Karpas-422 (cell line): ENCODE results near the gene UPF1. TPM values are rescaled to one million over a fixed set of nuclear protein-coding genes. Genes with fewer than 3 reads are reported as not detected.

Experiments used
- DNase-seq: peaks from one replicate; pipeline ENCODE4 v3.0.0-alpha.2; 2015
- H2AFZ ChIP-seq: fragments of 200-600 bp; sonication (generic); 2 replicates; pipeline ENCODE4 v1.6.1; 2014; ENCODE audit warnings: antibody characterized with exemption, low read length, mixed read lengths
- H3K27ac ChIP-seq: fragments of 200-600 bp; sonication (generic); 2 replicates; pipeline ENCODE4 v1.5.1; 2014; ENCODE audit warnings: mild to moderate bottlenecking, low read length, moderate library complexity
- H3K27me3 ChIP-seq: fragments of 200-600 bp; sonication (generic); 2 replicates; pipeline ENCODE4 v1.6.1; 2014; ENCODE audit warnings: low read length, mixed read lengths
- H3K36me3 ChIP-seq: fragments of 200-600 bp; sonication (generic); 2 replicates; pipeline ENCODE4 v1.6.1; 2014; ENCODE audit warnings: low read length, mixed read lengths; ENCODE audit not compliant: insufficient read depth
- H3K4me1 ChIP-seq: fragments of 200-600 bp; sonication (generic); 2 replicates; pipeline ENCODE4 v1.6.1; 2014; ENCODE audit warnings: mild to moderate bottlenecking, low read length, mixed read lengths
- H3K4me2 ChIP-seq: fragments of 200-600 bp; sonication (generic); 2 replicates; pipeline ENCODE4 v1.6.1; 2014; ENCODE audit warnings: low read length, low read depth, mild to moderate bottlenecking; ENCODE audit not compliant: poor library complexity, severe bottlenecking
- H3K4me3 ChIP-seq: fragments of 200-600 bp; sonication (generic); 2 replicates; pipeline ENCODE4 v1.5.1; 2014; ENCODE audit warnings: mild to moderate bottlenecking, antibody characterized with exemption, low read length, mixed read lengths
- H3K79me2 ChIP-seq: fragments of 200-600 bp; sonication (generic); 2 replicates; pipeline ENCODE4 v1.6.1; 2014; ENCODE audit warnings: mild to moderate bottlenecking, low read length, mixed read lengths
- H3K9ac ChIP-seq: fragments of 200-600 bp; sonication (generic); 2 replicates; pipeline ENCODE4 v1.6.0; 2014; ENCODE audit warnings: low read length
- H3K9me2 ChIP-seq: fragments of 200-600 bp; sonication (generic), shearing (Covaris generic); replicated peaks from 2 replicates; pipeline ENCODE4 v1.6.0; 2014; ENCODE audit warnings: mild to moderate bottlenecking, low read length, moderate library complexity; ENCODE audit not compliant: insufficient read depth
- H3K9me3 ChIP-seq: fragments of 300-700, 200-600 bp; sonication (generic); 2 replicates; pipeline ENCODE4 v1.6.1; 2014; ENCODE audit warnings: low read length, mixed read lengths
- H4K20me1 ChIP-seq: fragments of 200-600 bp; sonication (generic); 2 replicates; pipeline ENCODE4 v1.6.1; 2014; ENCODE audit warnings: mild to moderate bottlenecking, antibody characterized with exemption, low read length, low read depth; ENCODE audit not compliant: insufficient read depth
- total RNA-seq: library from RNA; depleted of rRNA; stranded (reverse); fragments of >200 nt; shearing (Covaris generic); gene quantifications from 2 replicates; pipeline ENCODE4 v1.2.3, GENCODE V29; 2014; ENCODE audit warnings: low replicate concordance

UPF1 gene
- total RNA-seq, 1 experiment from 2014 or later, result 30.6 TPM

DNA sequence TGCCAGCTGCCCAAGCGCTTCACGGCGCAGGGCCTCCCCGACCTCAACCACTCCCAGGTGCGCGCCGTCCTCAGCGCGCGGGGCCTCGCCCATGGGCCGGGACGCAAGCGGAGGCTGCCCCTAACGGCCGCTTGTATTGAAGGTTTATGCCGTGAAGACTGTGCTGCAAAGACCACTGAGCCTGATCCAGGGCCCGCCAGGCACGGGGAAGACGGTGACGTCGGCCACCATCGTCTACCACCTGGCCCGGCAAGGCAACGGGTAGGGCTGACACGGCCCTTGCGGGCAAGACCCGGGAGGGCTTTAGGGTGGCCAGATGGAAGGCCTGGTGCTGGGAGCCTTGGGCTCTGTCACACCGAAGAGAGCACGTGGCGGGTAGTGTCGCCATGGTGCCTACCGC lies 23.2 kb downstream of the UPF1 start:
- peaks cover 13% of the 10 kb centered on the region; the same call in 1 of the 2 replicates for H3K79me2 ChIP-seq
- H3K27ac ChIP-seq, result no peak overlapping the region
- H3K9me3 ChIP-seq, result no peaks in the 10 kb centered on the region
- H3K9me2 ChIP-seq, result no peaks in the 10 kb centered on the region
- no peak overlapping the region for H3K4me2 ChIP-seq
- H2AFZ ChIP-seq, result no peak overlapping the region
- peaks cover 8% of the 10 kb centered on the region for H3K4me1 ChIP-seq
- H3K27me3 ChIP-seq, result no peaks in the 10 kb centered on the region
- no peak for DNase-seq
- H3K9ac ChIP-seq, result no peak overlapping the region
- H3K4me3 ChIP-seq, result no peak overlapping the region
- H4K20me1 ChIP-seq, result peaks cover 20% of the 10 kb centered on the region; the same call in 1 of the 2 replicates
- peaks cover 28% of the 10 kb centered on the region; the same call in 1 of the 2 replicates for H3K36me3 ChIP-seq

DNA sequence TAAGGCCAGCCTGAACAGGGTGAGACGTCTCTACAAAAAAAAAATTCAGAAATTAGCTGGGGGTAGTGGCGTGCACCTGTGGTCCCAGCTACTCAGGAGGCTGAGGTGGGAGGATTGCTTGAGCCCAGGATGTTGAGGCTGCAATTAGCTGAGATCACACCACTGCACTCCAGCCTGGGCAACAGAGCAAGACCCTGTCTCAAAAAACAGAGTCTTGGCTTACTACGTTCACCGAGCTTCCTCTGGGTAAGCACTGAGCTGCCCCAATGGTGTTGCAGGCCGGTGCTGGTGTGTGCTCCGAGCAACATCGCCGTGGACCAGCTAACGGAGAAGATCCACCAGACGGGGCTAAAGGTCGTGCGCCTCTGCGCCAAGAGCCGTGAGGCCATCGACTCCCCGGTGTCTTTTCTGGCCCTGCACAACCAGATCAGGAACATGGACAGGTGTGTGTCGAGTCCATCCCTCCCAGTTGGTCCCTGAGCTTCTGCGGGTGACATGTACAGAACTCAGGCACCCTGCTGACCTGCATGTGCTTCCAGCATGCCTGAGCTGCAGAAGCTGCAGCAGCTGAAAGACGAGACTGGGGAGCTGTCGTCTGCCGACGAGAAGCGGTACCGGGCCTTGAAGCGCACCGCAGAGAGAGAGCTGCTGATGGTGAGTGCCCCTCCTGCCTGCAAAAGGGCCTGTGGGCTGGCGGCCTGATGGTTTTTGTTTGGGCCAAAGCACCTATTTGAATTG lies 24.1 kb downstream of the UPF1 start:
- H2AFZ ChIP-seq, result no peak overlapping the region
- no peak overlapping the region for H3K27ac ChIP-seq
- DNase-seq, result no peak
- H3K4me3 ChIP-seq, result no peak overlapping the region
- peaks cover 6% of the 10 kb centered on the region; the same call in 1 of the 2 replicates for H3K79me2 ChIP-seq
- H4K20me1 ChIP-seq, result peaks cover 21% of the 10 kb centered on the region; the same call in 1 of the 2 replicates
- peaks cover 29% of the 10 kb centered on the region; the same call in 1 of the 2 replicates for H3K36me3 ChIP-seq
- H3K4me1 ChIP-seq, result peaks cover 16% of the 10 kb centered on the region
- no peaks in the 10 kb centered on the region for H3K9me2 ChIP-seq
- H3K9ac ChIP-seq, result no peak overlapping the region
- H3K9me3 ChIP-seq, result no peaks in the 10 kb centered on the region
- H3K4me2 ChIP-seq, result no peak overlapping the region
- H3K27me3 ChIP-seq, result no peaks in the 10 kb centered on the region

DNA sequence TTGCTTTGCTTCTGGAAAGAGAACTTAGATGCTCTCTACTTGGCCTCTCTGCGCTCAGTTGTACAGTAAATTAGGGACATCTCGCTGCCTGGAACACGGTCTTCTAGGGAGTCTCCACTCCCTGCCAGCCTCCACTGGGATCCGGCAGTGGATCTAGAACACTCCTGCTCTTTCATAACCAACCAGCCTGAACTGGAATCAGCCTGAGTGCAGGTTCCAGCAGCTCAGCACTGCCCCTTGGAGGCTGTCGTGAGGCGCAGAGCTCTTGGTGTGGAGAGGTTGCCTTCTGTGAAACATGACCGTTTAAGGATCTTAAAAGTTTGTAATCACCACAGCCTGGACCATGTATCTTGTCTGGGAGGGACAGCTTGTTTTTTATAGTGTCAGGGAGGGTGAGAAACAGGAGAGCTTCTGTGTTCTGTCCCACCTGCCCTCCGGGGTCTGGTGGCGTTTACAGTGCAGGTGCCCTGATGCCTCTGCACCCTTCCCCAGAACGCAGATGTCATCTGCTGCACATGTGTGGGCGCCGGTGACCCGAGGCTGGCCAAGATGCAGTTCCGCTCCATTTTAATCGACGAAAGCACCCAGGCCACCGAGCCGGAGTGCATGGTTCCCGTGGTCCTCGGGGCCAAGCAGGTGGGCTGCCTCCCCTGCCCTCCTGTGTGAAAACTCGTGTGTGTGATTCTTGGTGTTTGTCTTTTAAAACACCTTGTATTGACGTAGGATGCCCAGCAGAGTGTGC lies 24.8 kb downstream of the UPF1 start:
- Histone ChIP-seq H4K20me1 (peaks cover 21% of the 10 kb centered on the region; the same call in 1 of the 2 replicates), H3K79me2 (0 out of 2 replicates have a peak, but pooled peaks cover 5% of the 10 kb centered on the region), H2AFZ (no peak overlapping the region), H3K27me3 (no peaks in the 10 kb centered on the region), H3K9ac (no peak overlapping the region), H3K9me3 (no peaks in the 10 kb centered on the region), H3K36me3 (peaks cover 31% of the 10 kb centered on the region; the same call in 1 of the 2 replicates), H3K4me3 (no peak overlapping the region), H3K4me2 (no peak overlapping the region), H3K4me1 (peaks cover 23% of the 10 kb centered on the region), H3K9me2 (no peaks in the 10 kb centered on the region), H3K27ac (no peak overlapping the region)
- DNase-seq, result no peak

DNA sequence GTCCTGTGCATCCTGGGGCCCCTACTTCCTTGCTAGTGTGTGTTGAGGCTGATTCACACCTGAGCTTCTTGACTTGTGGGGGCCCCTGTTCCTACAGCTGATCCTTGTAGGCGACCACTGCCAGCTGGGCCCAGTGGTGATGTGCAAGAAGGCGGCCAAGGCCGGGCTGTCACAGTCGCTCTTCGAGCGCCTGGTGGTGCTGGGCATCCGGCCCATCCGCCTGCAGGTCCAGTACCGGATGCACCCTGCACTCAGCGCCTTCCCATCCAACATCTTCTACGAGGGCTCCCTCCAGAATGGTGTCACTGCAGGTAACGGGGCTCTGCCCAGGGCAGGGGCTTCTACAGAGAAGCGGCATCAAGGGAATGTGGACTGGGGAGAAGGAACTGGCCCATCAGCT lies 25.5 kb downstream of the UPF1 start:
- peaks cover 31% of the 10 kb centered on the region; the same call in 1 of the 2 replicates for H3K36me3 ChIP-seq
- H3K79me2 ChIP-seq, result 0 out of 2 replicates have a peak, but pooled peaks cover 7% of the 10 kb centered on the region
- no peak overlapping the region for H3K4me2 ChIP-seq
- H4K20me1 ChIP-seq, result peaks cover 18% of the 10 kb centered on the region; the same call in 1 of the 2 replicates
- no peaks in the 10 kb centered on the region for H3K27me3 ChIP-seq
- no peak overlapping the region for H3K4me3 ChIP-seq
- no peak overlapping the region for H3K27ac ChIP-seq
- H2AFZ ChIP-seq, result no peak overlapping the region
- no peaks in the 10 kb centered on the region for H3K9me2 ChIP-seq
- peaks cover 25% of the 10 kb centered on the region for H3K4me1 ChIP-seq
- H3K9ac ChIP-seq, result no peak overlapping the region
- DNase-seq, result no peak
- H3K9me3 ChIP-seq, result no peaks in the 10 kb centered on the region

DNA sequence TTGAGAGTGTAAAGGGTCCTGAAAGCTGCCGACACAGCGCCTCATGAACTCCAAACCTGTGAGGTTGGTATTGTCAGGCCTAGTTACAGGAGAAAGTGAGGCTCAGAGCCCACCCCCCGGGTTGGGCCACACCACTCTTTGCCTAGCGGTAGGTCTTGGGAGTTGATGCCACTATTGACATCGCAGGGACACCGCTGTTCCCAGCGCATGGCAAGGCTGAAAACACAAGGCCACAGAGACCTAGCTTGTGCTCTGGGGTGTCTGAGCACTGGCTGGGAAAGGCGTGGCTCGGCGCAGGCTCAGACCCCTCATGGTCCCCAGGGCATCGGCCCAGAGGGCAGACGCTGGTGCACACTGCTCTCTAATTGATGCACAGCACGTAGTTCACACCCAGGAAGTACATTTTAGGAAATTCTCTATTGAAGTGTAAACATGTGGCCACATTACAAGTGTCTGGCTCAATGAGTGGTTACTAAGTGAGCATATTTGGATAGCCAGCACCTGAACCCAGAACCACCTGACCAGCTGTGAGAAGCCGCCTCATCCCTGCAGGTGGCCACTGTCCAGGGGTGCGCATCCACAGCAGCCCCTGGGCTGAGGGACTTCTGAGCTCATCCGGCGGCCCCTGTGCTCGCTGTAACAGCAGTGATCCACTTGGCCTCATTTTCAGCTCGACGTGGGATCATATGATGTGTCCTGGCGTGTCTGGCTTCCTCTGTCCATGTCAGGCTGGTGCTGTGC lies 27.3 kb downstream of the UPF1 start:
- peaks cover 29% of the 10 kb centered on the region for H3K36me3 ChIP-seq
- no peak overlapping the region for H3K4me2 ChIP-seq
- peaks cover 25% of the 10 kb centered on the region for H3K4me1 ChIP-seq
- no peak overlapping the region for H2AFZ ChIP-seq
- no peaks in the 10 kb centered on the region for H3K9me3 ChIP-seq
- H3K27me3 ChIP-seq, result no peaks in the 10 kb centered on the region
- no peak for DNase-seq
- H3K79me2 ChIP-seq, result 0 out of 2 replicates have a peak, but pooled peaks cover 7% of the 10 kb centered on the region
- H3K9ac ChIP-seq, result no peak overlapping the region
- peaks cover 15% of the 10 kb centered on the region; the same call in 1 of the 2 replicates for H4K20me1 ChIP-seq
- H3K27ac ChIP-seq, result no peak overlapping the region
- H3K4me3 ChIP-seq, result no peak overlapping the region
- no peaks in the 10 kb centered on the region for H3K9me2 ChIP-seq

DNA sequence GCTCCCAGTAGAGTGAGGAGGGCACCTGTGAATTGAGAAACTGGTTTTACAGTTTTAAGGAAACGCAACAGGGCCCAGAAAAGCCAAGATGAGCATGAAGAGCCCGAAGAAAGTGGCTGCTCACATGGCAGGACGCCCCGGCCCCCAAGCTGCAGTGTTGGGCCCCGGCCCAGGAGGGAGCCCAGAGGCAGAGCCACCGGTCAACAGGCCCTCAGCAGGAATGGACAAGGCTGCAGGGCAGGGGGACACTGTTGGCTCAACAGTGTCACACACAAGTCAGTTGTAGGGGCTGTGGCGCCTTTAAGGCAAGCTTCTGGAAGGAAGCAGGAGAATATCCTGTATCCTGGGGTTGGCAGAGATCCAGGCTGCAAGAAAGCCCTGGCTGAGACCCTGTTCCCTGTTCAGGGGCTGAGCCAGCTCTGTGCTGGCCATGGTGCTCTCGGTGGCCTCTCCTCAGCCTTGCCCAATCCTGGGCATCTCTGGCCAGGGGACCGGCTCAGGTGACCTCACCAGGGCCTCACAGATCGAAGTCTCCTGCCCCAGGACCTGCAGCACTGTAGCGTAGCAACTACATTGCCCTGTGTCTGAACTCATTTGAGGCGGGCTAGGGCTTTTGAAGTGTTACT lies 28.0 kb downstream of the UPF1 start:
- no peak for DNase-seq
- Histone ChIP-seq H3K9me2 (no peaks in the 10 kb centered on the region), H3K9ac (no peak overlapping the region), H2AFZ (no peak overlapping the region), H3K79me2 (0 out of 2 replicates have a peak, but pooled peaks cover 7% of the 10 kb centered on the region), H3K4me1 (peaks cover 25% of the 10 kb centered on the region), H3K4me2 (no peak overlapping the region), H3K27me3 (no peaks in the 10 kb centered on the region), H3K27ac (no peak overlapping the region), H4K20me1 (peaks cover 15% of the 10 kb centered on the region; the same call in 1 of the 2 replicates), H3K9me3 (no peaks in the 10 kb centered on the region), H3K4me3 (no peak overlapping the region), H3K36me3 (peaks cover 31% of the 10 kb centered on the region)

DNA sequence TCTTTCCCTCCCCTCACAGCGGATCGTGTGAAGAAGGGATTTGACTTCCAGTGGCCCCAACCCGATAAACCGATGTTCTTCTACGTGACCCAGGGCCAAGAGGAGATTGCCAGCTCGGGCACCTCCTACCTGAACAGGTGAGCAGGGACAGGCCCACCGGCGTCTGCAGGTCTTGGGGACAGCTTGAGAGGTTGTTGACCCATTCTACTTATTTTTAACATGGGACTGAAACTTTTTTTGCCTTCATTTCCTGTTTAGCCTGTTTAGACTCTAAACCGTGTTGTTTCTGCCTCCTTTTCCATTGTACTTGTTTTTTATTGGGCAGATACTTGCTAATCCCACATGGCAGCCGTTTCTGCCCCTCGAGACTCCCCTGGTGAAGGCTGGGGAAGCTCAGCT lies 28.5 kb downstream of the UPF1 start:
- H3K4me3 ChIP-seq, result no peak overlapping the region
- peaks cover 31% of the 10 kb centered on the region for H3K36me3 ChIP-seq
- no peak for DNase-seq
- H3K4me2 ChIP-seq, result no peak overlapping the region
- no peak overlapping the region; the same call in 1 of the 2 replicates for H3K27ac ChIP-seq
- H3K79me2 ChIP-seq, result 0 out of 2 replicates have a peak, but pooled peaks cover 7% of the 10 kb centered on the region
- no peaks in the 10 kb centered on the region for H3K9me2 ChIP-seq
- no peak overlapping the region for H3K9ac ChIP-seq
- H3K9me3 ChIP-seq, result no peaks in the 10 kb centered on the region
- H2AFZ ChIP-seq, result no peak overlapping the region
- no peaks in the 10 kb centered on the region for H3K27me3 ChIP-seq
- H4K20me1 ChIP-seq, result peaks cover 15% of the 10 kb centered on the region; the same call in 1 of the 2 replicates
- H3K4me1 ChIP-seq, result peaks cover 25% of the 10 kb centered on the region
